ENCODE data around the gene TACC2. TPM values are rescaled to one million over a fixed set of nuclear protein-coding genes. Genes with fewer than 3 reads are reported as not detected.

The TACC2 gene
- total RNA-seq, 1 experiment from 2014 or later = 7.3 TPM

GRCh38 chr10:122120008-122120744 is 131.2 kb downstream of the TACC2 start:
- DNase-seq (ENCODE audit: low read depth) = no peak

- DNase-seq (ENCODE audit: low read depth) = no peak
These were observed 132.1 kb downstream of the TACC2 start for GRCh38 chr10:122121059-122121458.

DNA sequence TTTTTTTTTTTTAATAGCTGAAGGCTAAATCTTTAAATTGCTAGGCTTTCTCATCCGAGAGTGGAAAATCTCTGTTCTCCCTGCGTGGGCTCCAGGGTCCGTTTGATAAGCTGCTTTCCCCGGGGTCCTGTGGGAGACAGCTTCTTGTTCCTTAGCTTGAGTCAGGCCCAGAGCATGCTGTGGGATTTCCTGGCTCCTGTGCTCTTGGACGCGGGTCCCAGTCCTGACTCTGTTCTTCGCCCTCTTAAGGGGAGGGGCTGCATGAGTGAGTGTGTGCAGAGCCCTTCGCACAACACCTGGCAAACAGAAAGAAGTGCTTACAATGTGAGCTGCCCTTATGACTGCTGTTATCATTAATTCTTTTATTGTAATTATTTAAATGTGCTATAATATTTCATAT is 133.5 kb downstream of the TACC2 start:
- no peak for DNase-seq (ENCODE audit: low read depth)

GRCh38 chr10:122123186-122123585 is 134.2 kb downstream of the TACC2 start:
- no peak for DNase-seq (ENCODE audit: low read depth)

DNA sequence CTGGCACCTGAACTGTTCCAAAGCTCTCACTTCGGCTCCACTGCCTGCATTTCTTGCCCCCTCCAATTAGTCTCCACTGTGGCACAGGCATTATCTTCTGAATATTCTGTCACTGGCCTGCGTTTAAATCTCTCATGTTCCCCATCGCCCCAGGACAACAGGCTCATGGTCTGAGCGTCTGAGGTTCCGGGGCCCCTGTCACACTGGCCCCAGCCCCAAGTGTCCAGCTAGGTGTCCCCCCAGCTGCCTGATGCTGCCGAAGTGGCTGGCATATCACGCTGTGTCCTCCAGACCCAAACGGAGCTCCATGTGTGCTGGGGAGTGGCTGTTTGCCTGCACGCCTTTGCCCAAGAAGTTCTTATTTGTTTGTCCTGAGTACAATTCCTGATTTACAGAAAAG is 135.4 kb downstream of the TACC2 start:
- no peak for DNase-seq (ENCODE audit: low read depth)

- no peak for DNase-seq (ENCODE audit: low read depth)
These were observed 135.8 kb downstream of the TACC2 start for GRCh38 chr10:122124808-122125207.

DNA sequence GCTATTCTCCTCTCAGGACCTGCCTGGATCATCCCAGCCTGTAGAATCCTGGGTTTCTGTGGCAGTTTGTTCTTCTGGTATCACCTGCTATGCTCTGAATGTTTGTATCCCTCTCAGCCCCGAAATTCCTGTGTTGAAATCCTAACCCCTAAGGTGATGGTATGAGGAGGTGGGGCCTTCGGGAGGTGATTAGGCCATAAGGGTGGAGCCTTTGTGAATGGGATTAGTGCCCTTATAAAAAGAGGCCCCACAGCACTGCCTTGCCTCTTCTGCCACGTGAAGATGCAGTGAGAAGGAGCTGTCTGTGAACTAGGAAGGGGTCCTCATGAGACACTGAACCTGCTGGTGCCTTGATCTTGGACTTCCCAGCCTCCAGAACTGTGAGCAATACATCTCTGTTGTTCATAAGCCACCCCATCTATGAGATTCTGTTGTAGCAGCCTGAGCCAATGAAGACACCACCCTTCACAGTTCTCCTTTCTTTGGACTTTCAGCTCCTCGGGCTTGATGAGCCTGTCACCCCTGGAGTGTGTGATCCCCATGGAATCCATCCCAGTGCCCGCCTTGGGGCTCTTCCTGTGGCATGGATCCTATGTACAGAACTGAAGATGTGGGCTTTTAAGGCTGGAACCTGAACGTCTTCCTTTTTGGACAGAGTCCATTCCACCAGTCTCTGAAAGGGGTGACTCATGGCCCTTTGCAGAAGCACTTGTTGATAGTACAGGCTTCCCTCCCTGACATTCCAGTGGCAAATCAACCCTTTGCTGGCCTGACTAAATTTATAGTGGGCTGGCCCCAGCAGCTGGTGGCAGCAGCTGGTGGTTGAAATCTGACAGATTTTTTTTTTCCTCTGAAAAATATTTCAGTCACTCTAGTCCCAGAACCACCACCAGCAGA is 138.0 kb downstream of the TACC2 start:
- peak; percentile 96 for DNase-seq (ENCODE audit: low read depth)

GRCh38 chr10:122127943-122128342 is 139.0 kb downstream of the TACC2 start:
- peak; percentile 58 for DNase-seq (ENCODE audit: low read depth)

GRCh38 chr10:122128357-122128756 is 139.4 kb downstream of the TACC2 start:
- DNase-seq (ENCODE audit: low read depth) = peak; percentile 62

GRCh38 chr10:122130474-122131110 is 141.6 kb downstream of the TACC2 start:
- no peak for DNase-seq (ENCODE audit: low read depth)

GRCh38 chr10:122132331-122132755 is 143.4 kb downstream of the TACC2 start:
- DNase-seq (ENCODE audit: low read depth) = no peak

GRCh38 chr10:122132882-122133565 is 144.1 kb downstream of the TACC2 start:
- no peak for DNase-seq (ENCODE audit: low read depth)

- no peak for DNase-seq (ENCODE audit: low read depth)
These were observed 146.5 kb downstream of the TACC2 start for GRCh38 chr10:122135251-122136025.

GRCh38 chr10:122138831-122139625 is 150.1 kb downstream of the TACC2 start:
- DNase-seq (ENCODE audit: low read depth) = no peak

GRCh38 chr10:122139627-122140170 is 150.7 kb downstream of the TACC2 start:
- DNase-seq (ENCODE audit: low read depth) = peak; percentile 89

GRCh38 chr10:122140461-122140902 is 151.5 kb downstream of the TACC2 start:
- peak; percentile 80 for DNase-seq (ENCODE audit: low read depth)

GRCh38 chr10:122140941-122141623 is 152.1 kb downstream of the TACC2 start:
- peak; percentile 98 for DNase-seq (ENCODE audit: low read depth)

GRCh38 chr10:122141821-122142640 is 153.1 kb downstream of the TACC2 start:
- peak; percentile 81 for DNase-seq (ENCODE audit: low read depth)
